H9 (cell line): ENCODE measurements around the gene BSN. TPM values are rescaled to one million over a fixed set of nuclear protein-coding genes. Genes with fewer than 3 reads are reported as not detected.

Experiments
- DNase-seq: peaks from one replicate; pipeline ENCODE4 v3.0.0-alpha.2; 2017
- H2AFZ ChIP-seq: one replicate; pipeline ENCODE4 v1.6.1; 2013; ENCODE audit warnings: mild to moderate bottlenecking, low read length, control low read depth, moderate library complexity
- H2AK5ac ChIP-seq: 2 replicates; pipeline ENCODE4 v1.6.1; 2013; ENCODE audit warnings: low read length, control low read depth, mixed read lengths; ENCODE audit not compliant: insufficient read length
- H2BK120ac ChIP-seq: one replicate; pipeline ENCODE4 v1.6.1; 2013; ENCODE audit warnings: low read depth, mild to moderate bottlenecking, low read length, control low read depth, inconsistent platforms; ENCODE audit not compliant: poor library complexity, severe bottlenecking
- H2BK12ac ChIP-seq: 2 replicates; pipeline ENCODE4 v1.6.1; 2013; ENCODE audit warnings: low read length, control low read depth, mixed read lengths, low read depth; ENCODE audit not compliant: insufficient read length
- H2BK15ac ChIP-seq: 2 replicates; pipeline ENCODE4 v1.6.1; 2013; ENCODE audit warnings: low read depth, low read length, control low read depth
- H2BK20ac ChIP-seq: one replicate; pipeline ENCODE4 v1.6.1; 2013; ENCODE audit warnings: low read depth, mild to moderate bottlenecking, low read length, control low read depth, inconsistent platforms; ENCODE audit not compliant: poor library complexity, severe bottlenecking
- H2BK5ac ChIP-seq: 2 replicates; pipeline ENCODE4 v1.6.1; 2013; ENCODE audit warnings: low read length, control low read depth, mixed read lengths; ENCODE audit not compliant: insufficient read length
- H3K14ac ChIP-seq: 2 replicates; pipeline ENCODE4 v1.6.1; 2013; ENCODE audit warnings: low read length, control low read depth; ENCODE audit not compliant: insufficient read depth
- H3K18ac ChIP-seq: 2 replicates; pipeline ENCODE4 v1.6.1; 2013; ENCODE audit warnings: low read depth, mild to moderate bottlenecking, mixed read lengths, low read length, control low read depth; ENCODE audit not compliant: insufficient read length
- H3K23ac ChIP-seq: 2 replicates; pipeline ENCODE4 v1.6.1; 2013; ENCODE audit warnings: low read length, control low read depth, mixed read lengths, low read depth; ENCODE audit not compliant: insufficient read length
- H3K23me2 ChIP-seq: 2 replicates; pipeline ENCODE4 v1.6.1; 2013; ENCODE audit warnings: low read depth, mild to moderate bottlenecking, mixed read lengths, low read length, control low read depth; ENCODE audit not compliant: insufficient read length, poor library complexity, severe bottlenecking
- H3K27ac ChIP-seq: 2 replicates; pipeline ENCODE4 v1.5.1; 2013; ENCODE audit warnings: low read length, control low read depth, mixed read lengths, low read depth; ENCODE audit not compliant: insufficient read length
- H3K27me3 ChIP-seq: 2 replicates; pipeline ENCODE4 v1.6.1; 2013; ENCODE audit warnings: low read length, control low read depth, inconsistent platforms; ENCODE audit not compliant: insufficient read depth
- H3K4ac ChIP-seq: 2 replicates; pipeline ENCODE4 v1.6.1; 2013; ENCODE audit warnings: low read depth, mild to moderate bottlenecking, control low read depth, inconsistent platforms, low read length, moderate library complexity
- H3K4me1 ChIP-seq: 2 replicates; pipeline ENCODE4 v1.6.1; 2013; ENCODE audit warnings: low read length, control low read depth, inconsistent platforms; ENCODE audit not compliant: insufficient read depth
- H3K4me2 ChIP-seq: 2 replicates; pipeline ENCODE4 v1.6.1; 2013; ENCODE audit warnings: low read length, control low read depth, mixed read lengths; ENCODE audit not compliant: insufficient read length, insufficient read depth
- H3K56ac ChIP-seq: 2 replicates; pipeline ENCODE4 v1.6.1; 2013; ENCODE audit warnings: low read depth, mild to moderate bottlenecking, mixed read lengths, low read length, control low read depth; ENCODE audit not compliant: insufficient read length
- H3K79me1 ChIP-seq: 2 replicates; pipeline ENCODE4 v1.6.1; 2013; ENCODE audit warnings: low read depth, mild to moderate bottlenecking, moderate library complexity, low read length, control low read depth, inconsistent platforms; ENCODE audit not compliant: insufficient read depth, poor library complexity, severe bottlenecking
- H3K79me2 ChIP-seq: 2 replicates; pipeline ENCODE4 v1.6.1; 2013; ENCODE audit warnings: low read length, control low read depth, inconsistent platforms; ENCODE audit not compliant: insufficient read depth
- H3K9ac ChIP-seq: 2 replicates; pipeline ENCODE4 v1.6.1; 2013; ENCODE audit warnings: low read length, control low read depth, mixed read lengths; ENCODE audit not compliant: insufficient read length; ENCODE audit errors: extremely low read depth
- H3K9me3 ChIP-seq: one replicate; pipeline ENCODE4 v1.6.1; 2013; ENCODE audit warnings: low read depth, low read length, inconsistent platforms; ENCODE audit not compliant: control insufficient read depth
- H3T11ph ChIP-seq: one replicate; pipeline ENCODE4 v1.6.1; 2013; ENCODE audit warnings: mild to moderate bottlenecking, low read length, control low read depth, inconsistent platforms
- H4K20me1 ChIP-seq: one replicate; pipeline ENCODE4 v1.6.1; 2013; ENCODE audit not compliant: control insufficient read depth, insufficient read length, insufficient read depth
- H4K5ac ChIP-seq: 2 replicates; pipeline ENCODE4 v1.6.1; 2013; ENCODE audit warnings: low read depth, mild to moderate bottlenecking, mixed read lengths, low read length, control low read depth; ENCODE audit not compliant: insufficient read length
- H4K8ac ChIP-seq: replicated peaks from 2 replicates; pipeline ENCODE4 v1.6.1; 2013; ENCODE audit warnings: low read length, control low read depth, mixed read lengths, low read depth; ENCODE audit not compliant: insufficient read length
- H4K91ac ChIP-seq: 2 replicates; pipeline ENCODE4 v1.6.1; 2013; ENCODE audit warnings: low read depth, mild to moderate bottlenecking, moderate library complexity, mixed read lengths, low read length, control low read depth; ENCODE audit not compliant: insufficient read length
- H3K27ac Mint-ChIP-seq, 3 experiments: 2 replicates in 2 of 3; 3 replicates in 1 of 3; pipeline ENCODE4 v1.8.0; 2020 to 2021; ENCODE audit warnings: mixed read lengths in 3 of 3, mild to moderate bottlenecking in 1 of 3, moderate library complexity in 1 of 3
- H3K27me3 Mint-ChIP-seq: 2 replicates; pipeline ENCODE4 v1.8.0; 2021; ENCODE audit warnings: low read depth, mild to moderate bottlenecking, moderate library complexity, mixed read lengths
- H3K36me3 Mint-ChIP-seq, 3 experiments: 2 replicates in 2 of 3; 3 replicates in 1 of 3; pipeline ENCODE4 v1.8.0; 2020 to 2021; ENCODE audit warnings: low read depth in 3 of 3, mixed read lengths in 3 of 3; ENCODE audit not compliant: insufficient read depth in 1 of 3
- H3K4me1 Mint-ChIP-seq, 2 experiments: 2 replicates each; pipeline ENCODE4 v1.8.0; 2020; ENCODE audit warnings: mixed read lengths in 2 of 2
- H3K4me3 Mint-ChIP-seq, 2 experiments: 2 replicates in 1 of 2; 3 replicates in 1 of 2; pipeline ENCODE4 v1.8.0; 2020 to 2021; ENCODE audit warnings: mild to moderate bottlenecking in 2 of 2, mixed read lengths in 2 of 2, moderate library complexity in 1 of 2
- H3K9me3 Mint-ChIP-seq, 2 experiments: 2 replicates in 1 of 2; 3 replicates in 1 of 2; pipeline ENCODE4 v1.8.0; 2020; ENCODE audit warnings: mild to moderate bottlenecking in 2 of 2, mixed read lengths in 2 of 2, moderate library complexity in 1 of 2
- CTCF ChIP-seq: fragments of 200-600 bp; sonication (generic); conservative IDR thresholded peaks from 3 replicates; pipeline ENCODE4 v1.8.0; 2021; ENCODE audit warnings: antibody characterized with exemption, mild to moderate bottlenecking
- WGBS: extraction: QIAGEN DNeasy Blood & Tissue Kit; methylation state at CpG from one replicate; pipeline ENCODE4 v1.1.7; 2013; ENCODE audit warnings: missing lambda C conversion rate, low lambda C conversion rate, mixed read lengths; ENCODE audit not compliant: insufficient read length; ENCODE audit errors: extremely low coverage; 5-methylcytosine and 5-hydroxymethylcytosine counted together
- total RNA-seq: library from RNA; stranded (reverse); gene quantifications from 2 replicates; pipeline ENCODE4 v1.2.1, GENCODE V29; 2021

Gene BSN
- total RNA-seq, 1 experiment from 2014 or later: 2.4 TPM

GRCh38 chr3:49707113-49707480, 152.8 kb downstream of the BSN start:
- Histone ChIP-seq H3K18ac (no peak overlapping the region), H4K8ac (no peak overlapping the region), H3K23ac (no peak overlapping the region), H2BK20ac (no peak overlapping the region), H4K20me1 (no peaks in the 10 kb centered on the region), H4K91ac (no peak overlapping the region), H2BK12ac (no peak overlapping the region), H3K4me1 (no peaks in the 10 kb centered on the region), H2BK5ac (no peak overlapping the region), H3K4ac (no peak overlapping the region), H3K27ac (no peak overlapping the region), H3K9ac (no peak overlapping the region), H3K23me2 (no peaks in the 10 kb centered on the region), H3K56ac (no peak overlapping the region), H2BK15ac (no peak overlapping the region), H3K27me3 (no peaks in the 10 kb centered on the region), H3K79me1 (no peaks in the 10 kb centered on the region), H2BK120ac (no peak overlapping the region), H2AFZ (no peak overlapping the region), H3K4me2 (no peak overlapping the region), H4K5ac (no peak overlapping the region), H3T11ph (no peak overlapping the region), H3K79me2 (no peaks in the 10 kb centered on the region), H3K9me3 (no peaks in the 10 kb centered on the region), H2AK5ac (no peak overlapping the region), H3K14ac (no peak overlapping the region)
- Mint-ChIP-seq H3K27me3 (no peaks in the 10 kb centered on the region), H3K27ac (no peak overlapping the region; a peak in 1 of 7 replicates), H3K9me3 (no peaks in the 10 kb centered on the region), H3K4me1 (peaks cover 8% of the 10 kb centered on the region in 2 experiments), H3K4me3 (no peak overlapping the region), H3K36me3 (peaks cover 4 to 20% (median 16%) of the 10 kb centered on the region in 3 experiments; a peak in 6 of 7 replicates)
- no peak for DNase-seq
- WGBS: no CpG with 5 or more reads among the region's 4 CpGs
- TF ChIP-seq CTCF: no peak
